Measurements from ENCODE around the gene FBLN2. TPM values are rescaled to one million over a fixed set of nuclear protein-coding genes. Genes with fewer than 3 reads are reported as not detected.

Gene FBLN2
- total RNA-seq, 4 donors from 2014 or later: 20.6 to 51.2 (median 32.8) TPM

GRCh38 chr3:13588221-13588701, 39.3 kb downstream of the FBLN2 start:
- TF ChIP-seq POLR2A (IDR thresholded peaks at IDR 0.05): no peak
- TF ChIP-seq, protein P1, sequence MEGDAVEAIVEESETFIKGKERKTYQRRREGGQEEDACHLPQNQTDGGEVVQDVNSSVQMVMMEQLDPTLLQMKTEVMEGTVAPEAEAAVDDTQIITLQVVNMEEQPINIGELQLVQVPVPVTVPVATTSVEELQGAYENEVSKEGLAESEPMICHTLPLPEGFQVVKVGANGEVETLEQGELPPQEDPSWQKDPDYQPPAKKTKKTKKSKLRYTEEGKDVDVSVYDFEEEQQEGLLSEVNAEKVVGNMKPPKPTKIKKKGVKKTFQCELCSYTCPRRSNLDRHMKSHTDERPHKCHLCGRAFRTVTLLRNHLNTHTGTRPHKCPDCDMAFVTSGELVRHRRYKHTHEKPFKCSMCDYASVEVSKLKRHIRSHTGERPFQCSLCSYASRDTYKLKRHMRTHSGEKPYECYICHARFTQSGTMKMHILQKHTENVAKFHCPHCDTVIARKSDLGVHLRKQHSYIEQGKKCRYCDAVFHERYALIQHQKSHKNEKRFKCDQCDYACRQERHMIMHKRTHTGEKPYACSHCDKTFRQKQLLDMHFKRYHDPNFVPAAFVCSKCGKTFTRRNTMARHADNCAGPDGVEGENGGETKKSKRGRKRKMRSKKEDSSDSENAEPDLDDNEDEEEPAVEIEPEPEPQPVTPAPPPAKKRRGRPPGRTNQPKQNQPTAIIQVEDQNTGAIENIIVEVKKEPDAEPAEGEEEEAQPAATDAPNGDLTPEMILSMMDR (IDR thresholded peaks at IDR 0.05): no peak
- no peaks in the 10 kb centered on the region for H3K9me3 ChIP-seq
- no peaks in the 10 kb centered on the region for H3K4me1 ChIP-seq
- no peak overlapping the region for H3K27ac ChIP-seq
- no peak overlapping the region for H3K4me3 ChIP-seq
- H3K36me3 ChIP-seq: no peaks in the 10 kb centered on the region
- peak in 1 of 3 donors; percentile 36 for DNase-seq
- no peaks in the 10 kb centered on the region for H3K27me3 ChIP-seq

DNA sequence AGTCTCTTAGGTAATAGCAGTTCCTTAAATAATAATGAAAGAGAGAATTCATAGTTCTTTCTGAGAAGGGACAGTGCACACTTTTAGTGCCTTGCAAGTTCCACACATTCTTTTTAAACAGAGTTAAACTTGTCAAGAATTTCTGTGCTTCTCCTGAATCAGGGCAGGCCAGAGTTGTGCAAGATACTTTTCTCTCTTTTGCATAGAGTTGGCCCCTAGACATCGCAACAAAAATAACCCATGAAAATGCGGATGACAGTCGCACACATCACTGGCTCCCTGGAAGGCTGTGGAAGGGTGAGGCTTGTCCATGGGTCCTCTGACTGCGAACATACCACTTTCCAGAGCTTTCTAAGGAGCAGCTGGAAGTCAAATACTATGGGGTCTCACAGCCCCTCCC, 40.1 kb downstream of the FBLN2 start:
- TF ChIP-seq, protein P1 (IDR thresholded peaks at IDR 0.05): no peak
- TF ChIP-seq POLR2A (IDR thresholded peaks at IDR 0.05): no peak

GRCh38 chr3:13590841-13591520, 42.1 kb downstream of the FBLN2 start:
- DNase-seq: no peak
- Histone ChIP-seq H3K27ac (no peak overlapping the region), H3K36me3 (no peaks in the 10 kb centered on the region), H3K9me3 (no peaks in the 10 kb centered on the region), H3K4me1 (no peaks in the 10 kb centered on the region), H3K4me3 (no peak overlapping the region), H3K27me3 (no peaks in the 10 kb centered on the region)
- TF ChIP-seq, protein P1 (IDR thresholded peaks at IDR 0.05): no peak
- TF ChIP-seq POLR2A (IDR thresholded peaks at IDR 0.05): no peak

More for the DNA sequence above, 40.1 kb downstream of the FBLN2 start:
- DNase-seq: no peak
- H3K9me3 ChIP-seq: no peaks in the 10 kb centered on the region
- no peaks in the 10 kb centered on the region for H3K4me1 ChIP-seq
- no peaks in the 10 kb centered on the region for H3K36me3 ChIP-seq
- no peaks in the 10 kb centered on the region for H3K27me3 ChIP-seq
- no peak overlapping the region for H3K4me3 ChIP-seq
- no peak overlapping the region for H3K27ac ChIP-seq

DNA sequence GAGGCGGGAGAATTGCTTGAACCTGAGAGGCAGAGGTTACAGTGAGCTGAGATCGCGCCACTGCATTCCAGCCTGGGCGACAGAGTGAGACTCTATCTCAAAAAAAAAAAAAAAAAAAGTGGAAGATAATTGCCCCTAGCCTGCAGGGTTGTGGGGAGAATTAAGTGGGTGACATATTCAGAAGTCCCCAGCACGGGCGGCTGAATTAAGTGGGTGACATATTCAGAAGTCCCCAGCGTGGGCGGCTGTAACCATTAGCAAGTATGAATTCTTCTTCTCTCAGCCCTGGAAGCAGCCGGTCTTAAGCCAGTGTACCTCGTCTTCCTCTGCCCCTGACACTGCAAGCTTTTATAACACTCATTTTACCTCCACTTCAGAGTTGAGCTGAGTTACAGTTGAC, 44.7 kb downstream of the FBLN2 start:
- TF ChIP-seq, protein P1 (IDR thresholded peaks at IDR 0.05): no peak
- TF ChIP-seq POLR2A (IDR thresholded peaks at IDR 0.05): no peak
- Histone ChIP-seq H3K27me3 (no peaks in the 10 kb centered on the region), H3K4me1 (no peaks in the 10 kb centered on the region), H3K9me3 (no peaks in the 10 kb centered on the region), H3K36me3 (no peaks in the 10 kb centered on the region), H3K4me3 (no peak overlapping the region), H3K27ac (no peak overlapping the region)
- no peak for DNase-seq

DNA sequence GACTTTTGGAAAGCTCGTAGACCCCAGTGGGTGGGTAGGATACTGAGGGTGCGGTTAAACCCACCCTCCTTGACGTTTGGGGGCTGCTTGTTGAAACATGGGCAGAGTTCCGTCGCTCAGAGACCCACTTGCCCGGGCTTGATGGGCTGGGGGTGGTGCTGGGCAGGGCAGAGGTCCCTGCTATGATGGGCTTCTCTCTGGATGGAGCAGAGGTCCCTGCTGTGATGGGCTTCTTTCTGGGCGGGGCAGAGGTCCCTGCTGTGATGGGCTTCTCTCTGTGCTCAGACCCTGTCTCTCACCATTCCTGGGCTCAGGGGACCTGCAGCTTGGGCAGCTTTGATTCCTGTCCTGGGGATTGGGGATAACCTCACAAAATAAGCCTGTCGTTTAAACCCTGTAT, 45.2 kb downstream of the FBLN2 start:
- Histone ChIP-seq H3K4me3 (no peak overlapping the region), H3K27me3 (no peaks in the 10 kb centered on the region), H3K4me1 (no peaks in the 10 kb centered on the region), H3K36me3 (no peaks in the 10 kb centered on the region), H3K9me3 (no peaks in the 10 kb centered on the region), H3K27ac (no peak overlapping the region)
- TF ChIP-seq, protein P1 (IDR thresholded peaks at IDR 0.05): no peak
- TF ChIP-seq POLR2A (IDR thresholded peaks at IDR 0.05): no peak
- DNase-seq: no peak

Data from Peyer's patch (tissue), 4 donors.